GM12878 (cell line): ENCODE results near the gene ZNF200. TPM values are rescaled to one million over a fixed set of nuclear protein-coding genes. Genes with fewer than 3 reads are reported as not detected.
A peak's percentile ranks its signal among the peaks of the same experiment; 100 is the strongest.

Experiments used
- ATAC-seq: fragments of 200-7000 bp; cut with Tn5 transposase; 3 replicates; pipeline ENCODE4 v1.9.1; 2020; ENCODE audit warnings: mild to moderate bottlenecking, moderate library complexity
- BruUV-seq: library from RNA; stranded (reverse); fragments of 400-500 nt; replicated peaks from 2 replicates; lab custom pipeline; 2021; lab: Mats Ljungman, UMichigan
- CTCF ChIA-PET: fragments of 300-600 bp; sonication (Branson Sonifier 250); formaldehyde crosslinking; extraction: SDS; loops from one replicate; lab custom pipeline; 2021; ENCODE audit warnings: inconsistent platforms; lab: Yijun Ruan, JAX
- POLR2A ChIA-PET: fragments of 350-600 bp; formaldehyde crosslinking; extraction: SDS; loops from one replicate; lab custom pipeline; 2021; ENCODE audit warnings: inconsistent platforms; lab: Charles Lee
- RAD21 ChIA-PET: fragments of 300-600 bp; sonication (Branson Sonifier 250); formaldehyde crosslinking; loops from one replicate; lab custom pipeline; 2023; ENCODE audit warnings: antibody characterized with exemption; ENCODE audit not compliant: unreplicated experiment; lab: Charles Lee
- SMC1A ChIA-PET: fragments of 300-600 bp; sonication (Branson Sonifier 250); formaldehyde crosslinking; loops from one replicate; lab custom pipeline; 2023; ENCODE audit not compliant: unreplicated experiment, uncharacterized antibody; lab: Charles Lee
- DNase-seq: peaks from one replicate; pipeline ENCODE4 v3.0.0-alpha.2; 2011; ENCODE audit warnings: low read depth, low spot score
- FAIRE-seq: peaks from 3 replicates; lab custom pipeline; 2011; peaks lifted over from hg19 to GRCh38; lab: Jason Lieb, UNC
- H2AFZ ChIP-seq: 2 replicates; pipeline ENCODE4 v1.6.0; 2011; ENCODE audit warnings: low read depth, low read length, control low read depth; ENCODE audit not compliant: control insufficient read depth
- H3K27ac ChIP-seq: 2 replicates; pipeline ENCODE4 v1.5.1; 2011; ENCODE audit warnings: control low read depth; ENCODE audit not compliant: control insufficient read depth, insufficient read depth
- H3K27me3 ChIP-seq, 2 experiments: replicated peaks in 1 of 2; 2 replicates each; pipeline versions ENCODE4 v1.6.0 to v1.6.1; 2011; ENCODE audit warnings: low read length in 1 of 2; ENCODE audit not compliant: control insufficient read depth in 2 of 2, insufficient read depth in 2 of 2
- H3K36me3 ChIP-seq, 2 experiments: 2 replicates each; pipeline ENCODE4 v1.5.1; 2011; ENCODE audit warnings: low read length in 1 of 2; ENCODE audit not compliant: control insufficient read depth in 2 of 2, insufficient read depth in 2 of 2
- H3K4me1 ChIP-seq: 2 replicates; pipeline ENCODE4 v1.6.1; 2011; ENCODE audit warnings: mild to moderate bottlenecking, low read length, moderate library complexity, mixed read lengths; ENCODE audit not compliant: control insufficient read depth, insufficient read depth
- H3K4me2 ChIP-seq: 2 replicates; pipeline ENCODE4 v1.6.0; 2011; ENCODE audit warnings: control low read depth; ENCODE audit not compliant: control insufficient read depth, insufficient read depth
- H3K4me3 ChIP-seq: fragments of 200-600 bp; sonication (generic); 2 replicates; pipeline ENCODE4 v1.5.1; 2016
- H3K79me2 ChIP-seq: 2 replicates; pipeline ENCODE4 v1.6.0; 2011; ENCODE audit warnings: low read length; ENCODE audit not compliant: control insufficient read depth, insufficient read depth
- H3K9ac ChIP-seq: 2 replicates; pipeline ENCODE4 v1.8.0; 2011; ENCODE audit warnings: low read length, control low read depth, mixed read lengths; ENCODE audit not compliant: control insufficient read depth, insufficient read depth
- H3K9me3 ChIP-seq: replicated peaks from 3 replicates; pipeline ENCODE4 v1.5.1; 2011; ENCODE audit warnings: mild to moderate bottlenecking, low read length; ENCODE audit not compliant: control insufficient read depth, insufficient read depth
- H4K20me1 ChIP-seq: 2 replicates; pipeline ENCODE4 v1.6.0; 2011; ENCODE audit not compliant: control insufficient read depth, insufficient read depth
- IKZF1 ChIP-seq: fragments of 450-650 bp; conservative IDR thresholded peaks from 2 replicates; pipeline ENCODE4 v1.6.1; 2017; ENCODE audit warnings: antibody characterized with exemption, mild to moderate bottlenecking
- IKZF2 ChIP-seq, 2 experiments: fragments of 450-650 bp; IDR thresholded peaks; 2 replicates each; pipeline ENCODE4 v1.6.1; 2017; ENCODE audit warnings: mild to moderate bottlenecking in 2 of 2, moderate library complexity in 2 of 2
- MEF2A ChIP-seq: IDR thresholded peaks from 2 replicates; pipeline ENCODE4 v1.6.1; 2011; ENCODE audit warnings: low read depth, mild to moderate bottlenecking, low read length, moderate library complexity; ENCODE audit not compliant: insufficient read depth
- NR2C2 ChIP-seq: IDR thresholded peaks from 2 replicates; pipeline ENCODE4 v1.6.1; 2011; ENCODE audit warnings: borderline replicate concordance, low read depth; ENCODE audit not compliant: control insufficient read depth, insufficient read length
- RUNX3 ChIP-seq: IDR thresholded peaks from 2 replicates; pipeline ENCODE4 v1.6.1; 2012; ENCODE audit warnings: low read length, inconsistent platforms
- TARDBP ChIP-seq: IDR thresholded peaks from 2 replicates; pipeline ENCODE4 v1.6.1; 2016; ENCODE audit warnings: borderline replicate concordance
- ZNF384 ChIP-seq: IDR thresholded peaks from 2 replicates; pipeline ENCODE4 v1.6.1; 2012; ENCODE audit warnings: low read depth, mild to moderate bottlenecking, low read length, improper control_type of control experiment, borderline replicate concordance
- WGBS: methylation state at CpG from one replicate; pipeline ENCODE4 v1.1.6; 2016; ENCODE audit warnings: low lambda C conversion rate; ENCODE audit not compliant: insufficient replicate concordance, insufficient coverage; ENCODE audit errors: missing lambda C conversion rate; 5-methylcytosine and 5-hydroxymethylcytosine counted together
- in situ Hi-C: fragments of 300-500 bp; cut with MboI; formaldehyde crosslinking; loops from 9 replicates; pipeline ENCODE4 v1.14.3; 2018; ENCODE audit warnings: mixed read lengths
- intact Hi-C: fragments of 100-400 bp; cut with micrococcal nuclease; formaldehyde crosslinking; loops from one replicate; pipeline ENCODE4 v1.14.2; 2022; ENCODE audit not compliant: unreplicated experiment
- polyA plus RNA-seq, 11 experiments: library from polyadenylated mRNA; depleted of rRNA in 4 of 11; unstranded in 6 of 11; stranded (reverse) in 5 of 11; fragments of >200 nt; fragmentation: Nextera tagmentation in 4 of 11; fragmentation: Illumina TruSeq in 1 of 11; extraction: Ambion mirVana in 4 of 11; extraction: Trizol in 1 of 11; gene quantifications; 1 replicate in 1 of 11; 2 replicates in 10 of 11; pipeline versions ENCODE4 v1.2.1 to v1.2.3, GENCODE V29; 2011 to 2016; ENCODE audit warnings: inconsistent platforms in 2 of 11, missing spikeins in 2 of 11, low read depth in 1 of 11
- total RNA-seq, 4 experiments: library from RNA; depleted of rRNA in 3 of 4; stranded (reverse); fragments of >200 nt in 3 of 4; fragmentation: Illumina TruSeq in 1 of 4; extraction: Trizol in 1 of 4; gene quantifications; 2 replicates each; pipeline versions ENCODE4 v1.2.1 to v1.2.3, GENCODE V29; 2013 to 2021

Gene ZNF200
- total and polyA plus RNA-seq, 10 of the 15 experiments (the other 5 are each of a cell fraction or from before 2014, with no cell fraction given): 4.0 to 13.9 (median 9.6) TPM

- DNase-seq: no peak
- no peaks in the 10 kb centered on the region for H3K36me3 ChIP-seq
- ATAC-seq: no peak; the same call in 2 of the 3 replicates
- ChIA-PET RAD21 (no interaction called here), POLR2A (no interaction called here), CTCF (interaction anchor here (1.1 kb wide), 1 partner anchor 16 kb away, joined by 4 read pairs; no protein-coding TSS in a partner anchor), SMC1A (interaction anchor here (1.0 to 1.5 kb wide), 2 partner anchors 15 to 269 kb away, joined by 3 to 4 read pairs; no protein-coding TSS in a partner anchor)
- H3K4me1 ChIP-seq: peaks cover 23% of the 10 kb centered on the region
- H3K4me2 ChIP-seq: peak within 1 kb of the TSS; percentile 98
- H3K4me3 ChIP-seq: peak within 1 kb of the TSS; percentile 54
- no TSS peak for BruUV-seq
- in situ Hi-C loops (no loop called here), intact Hi-C loops (loop anchor here (2.0 kb wide), 1 partner anchor 271 kb away; no protein-coding TSS in a partner anchor)
- H3K27me3 ChIP-seq: no peaks in the 10 kb centered on the region; a peak in 1 of 4 replicates
- H3K9me3 ChIP-seq: no peaks in the 10 kb centered on the region; the same call in 2 of the 3 replicates
- H4K20me1 ChIP-seq: no peaks in the 10 kb centered on the region
- no peak within 1 kb of the TSS for H3K27ac ChIP-seq
- peak; percentile 27 for FAIRE-seq
- no peaks in the 10 kb centered on the region for H3K79me2 ChIP-seq
- under 1% methylated on average over 37 of the region's 51 CpGs for WGBS
- H2AFZ ChIP-seq: peak within 1 kb of the TSS; percentile 82
- H3K9ac ChIP-seq: peak within 1 kb of the TSS; percentile 63
- TF ChIP-seq IKZF1 (0 out of 2 replicates have a peak, but pooled peaks have one; percentile 9), IKZF2 (IDR thresholded peaks at IDR 0.05) (0 out of 4 replicates have a peak, but pooled peaks of 1 of the 2 experiments have one; percentile 18), RUNX3 (peak; percentile 45), TARDBP (no peak), NR2C2 (no peak), ZNF384 (peak; percentile 73; the same call in 1 of the 2 replicates), MEF2A (no peak)
Observed at GRCh38 chr16:3187798-3188674, 46.9 kb downstream of the ZNF200 start, which contains the start of gene OR1F1. Gene OR1F1 (plus strand): TSS chr16:3188204.
